Umbilical cord (tissue), 2 donors: Measurements from ENCODE around the gene SIGLEC5. TPM values are rescaled to one million over a fixed set of nuclear protein-coding genes. Genes with fewer than 3 reads are reported as not detected.
"Not testable (repeated sequence)": the region's sequence is repeated elsewhere in the genome, so short reads cannot be mapped to it uniquely, and the experiment has no call there.

Source experiments
- DNase-seq: peaks from one replicate; pipeline ENCODE4 v3.0.0-alpha.2; 2015; ENCODE audit warnings: low spot score
- total RNA-seq: library from RNA; depleted of rRNA; stranded (reverse); fragments of >200 nt; gene quantifications from one replicate; pipeline ENCODE4 v1.2.3, GENCODE V29; 2014; ENCODE audit warnings: low replicate concordance; ENCODE audit not compliant: insufficient read depth

Gene SIGLEC5
- not detected for total RNA-seq

- not testable (repeated sequence) for DNase-seq
These were observed at the start of gene SIGLEC5 for GRCh38 chr19:51630315-51630714. Gene SIGLEC5 (minus strand): TSS chr19:51630401. CDS start chr19:51630335, 66 bp downstream.

GRCh38 chr19:51676566-51677083 is 46.4 kb upstream of the SIGLEC5 start:
- no peak for DNase-seq

GRCh38 chr19:51675911-51676565 is 45.8 kb upstream of the SIGLEC5 start:
- DNase-seq, result not testable (repeated sequence)

- DNase-seq, result no peak
These were observed 38.0 kb upstream of the SIGLEC5 start for GRCh38 chr19:51668216-51668615.

GRCh38 chr19:51664997-51665396 is 34.8 kb upstream of the SIGLEC5 start:
- DNase-seq, result no peak

GRCh38 chr19:51664131-51664530 is 33.9 kb upstream of the SIGLEC5 start:
- no peak for DNase-seq

GRCh38 chr19:51663650-51664049 is 33.4 kb upstream of the SIGLEC5 start:
- no peak for DNase-seq

- peak; percentile 84 for DNase-seq
These were observed 30.9 kb upstream of the SIGLEC5 start for GRCh38 chr19:51660975-51661600.

GRCh38 chr19:51654783-51655182 is 24.6 kb upstream of the SIGLEC5 start:
- no peak for DNase-seq

GRCh38 chr19:51653162-51653561 is 23.0 kb upstream of the SIGLEC5 start:
- no peak for DNase-seq

- DNase-seq, result no peak
These were observed 22.1 kb upstream of the SIGLEC5 start for GRCh38 chr19:51652266-51652665.

GRCh38 chr19:51651216-51651846 is 21.1 kb upstream of the SIGLEC5 start:
- no peak for DNase-seq

- DNase-seq, result no peak
These were observed 17.1 kb upstream of the SIGLEC5 start for GRCh38 chr19:51647318-51647717.

- DNase-seq, result not testable (repeated sequence)
These were observed 16.5 kb upstream of the SIGLEC5 start, which contains the start of gene SIGLEC14 for GRCh38 chr19:51646730-51647129. Gene SIGLEC14 (minus strand): TSS chr19:51646825. CDS start chr19:51646759, 66 bp downstream.

- peak; percentile 9 for DNase-seq
These were observed 14.6 kb upstream of the SIGLEC5 start for GRCh38 chr19:51644636-51645271.

- no peak for DNase-seq
These were observed 11.4 kb upstream of the SIGLEC5 start for GRCh38 chr19:51641648-51642047.

- DNase-seq, result no peak
These were observed 10.2 kb upstream of the SIGLEC5 start for GRCh38 chr19:51640386-51640785.

GRCh38 chr19:51639916-51640315 is 9.7 kb upstream of the SIGLEC5 start:
- no peak for DNase-seq

- DNase-seq, result no peak
These were observed 7.3 kb upstream of the SIGLEC5 start for GRCh38 chr19:51637362-51637978.

GRCh38 chr19:51632126-51632525 is 1.9 kb upstream of the SIGLEC5 start:
- peak; percentile 24 for DNase-seq

- DNase-seq, result no peak
These were observed 1.9 kb downstream of the SIGLEC5 start for GRCh38 chr19:51628153-51628939.
